ENCODE measurements around the gene CLCNKA. TPM values are rescaled to one million over a fixed set of nuclear protein-coding genes. Genes with fewer than 3 reads are reported as not detected.
"Not testable (repeated sequence)": the region's sequence is repeated elsewhere in the genome, so short reads cannot be mapped to it uniquely, and the experiment has no call there.

The CLCNKA gene
- not detected for total RNA-seq
- 0.09 TPM for polyA plus RNA-seq

GRCh38 chr1:16021681-16022080 lies at the start of gene CLCNKA:
CLCNKA (plus strand) TSS chr1:16022036; CDS start chr1:16022620, 584 bp downstream.
- Histone ChIP-seq H3K4me1 (ENCODE audit: insufficient read depth) (no peaks in the 10 kb centered on the region), H3K27ac (ENCODE audit: low read depth) (no peak within 1 kb of the TSS), H3K4me3 (ENCODE audit: low read depth, low read length) (no peak within 1 kb of the TSS), H3K36me3 (ENCODE audit: insufficient read depth) (no peaks in the 10 kb centered on the region)
- 63% methylated on average over 6 of the region's 6 CpGs for WGBS
- DNase-seq (ENCODE audit: extremely low spot score) = no peak

GRCh38 chr1:15972409-15972808 lies 49.4 kb upstream of the CLCNKA start:
- DNase-seq (ENCODE audit: extremely low spot score) = no peak
- H3K36me3 ChIP-seq (ENCODE audit: insufficient read depth) = peaks cover 2% of the 10 kb centered on the region
- H3K4me1 ChIP-seq (ENCODE audit: insufficient read depth) = no peaks in the 10 kb centered on the region
- WGBS = 88% methylated on average over 1 of the region's 1 CpG
- H3K27ac ChIP-seq (ENCODE audit: low read depth) = no peak overlapping the region
- no peak overlapping the region for H3K4me3 ChIP-seq (ENCODE audit: low read depth, low read length)

- 94% methylated on average over 4 of the region's 4 CpGs for WGBS
- no peak for DNase-seq (ENCODE audit: extremely low spot score)
- Histone ChIP-seq H3K4me1 (ENCODE audit: insufficient read depth) (no peaks in the 10 kb centered on the region), H3K36me3 (ENCODE audit: insufficient read depth) (peaks cover 2% of the 10 kb centered on the region), H3K4me3 (ENCODE audit: low read depth, low read length) (no peak overlapping the region), H3K27ac (ENCODE audit: low read depth) (no peak overlapping the region)
Measured at GRCh38 chr1:15973772-15974171, 48.1 kb upstream of the CLCNKA start.

- no peak for DNase-seq (ENCODE audit: extremely low spot score)
- H3K27ac ChIP-seq (ENCODE audit: low read depth) = no peak overlapping the region
- H3K4me3 ChIP-seq (ENCODE audit: low read depth, low read length) = peak overlapping the region; percentile 83
- H3K4me1 ChIP-seq (ENCODE audit: insufficient read depth) = no peaks in the 10 kb centered on the region
- no peaks in the 10 kb centered on the region for H3K36me3 ChIP-seq (ENCODE audit: insufficient read depth)
- WGBS = 47% methylated on average over 9 of the region's 9 CpGs
Measured at GRCh38 chr1:15974855-15975254, 47.0 kb upstream of the CLCNKA start.

GRCh38 chr1:15975358-15975804 lies 46.5 kb upstream of the CLCNKA start:
- WGBS = 1% methylated on average over 47 of the region's 47 CpGs
- no peak for DNase-seq (ENCODE audit: extremely low spot score)
- H3K36me3 ChIP-seq (ENCODE audit: insufficient read depth) = no peaks in the 10 kb centered on the region
- H3K27ac ChIP-seq (ENCODE audit: low read depth) = no peak overlapping the region
- H3K4me3 ChIP-seq (ENCODE audit: low read depth, low read length) = peak overlapping the region; percentile 83
- no peaks in the 10 kb centered on the region for H3K4me1 ChIP-seq (ENCODE audit: insufficient read depth)

- WGBS = 8% methylated on average over 47 of the region's 47 CpGs
- H3K36me3 ChIP-seq (ENCODE audit: insufficient read depth) = no peaks in the 10 kb centered on the region
- no peaks in the 10 kb centered on the region for H3K4me1 ChIP-seq (ENCODE audit: insufficient read depth)
- H3K27ac ChIP-seq (ENCODE audit: low read depth) = peak within 1 kb of the TSS; percentile 53
- H3K4me3 ChIP-seq (ENCODE audit: low read depth, low read length) = peak within 1 kb of the TSS; percentile 83
- peak; percentile 79 for DNase-seq (ENCODE audit: extremely low spot score)
Measured at GRCh38 chr1:15975805-15976680, 45.8 kb upstream of the CLCNKA start, which contains the start of gene ZBTB17. ZBTB17 (minus strand) TSS chr1:15976101; CDS start chr1:15948495, 27,606 bp downstream.

GRCh38 chr1:15977947-15978346 lies 43.9 kb upstream of the CLCNKA start:
- 93% methylated on average over 4 of the region's 4 CpGs for WGBS
- H3K27ac ChIP-seq (ENCODE audit: low read depth) = not testable (repeated sequence)

GRCh38 chr1:15981679-15982078 lies 40.2 kb upstream of the CLCNKA start:
- H3K27ac ChIP-seq (ENCODE audit: low read depth) = no peak overlapping the region
- WGBS = 80% methylated on average over 3 of the region's 3 CpGs
- no peak for DNase-seq (ENCODE audit: extremely low spot score)

More at GRCh38 chr1:15977947-15978346, 43.9 kb upstream of the CLCNKA start:
- not testable (repeated sequence) for H3K4me3 ChIP-seq (ENCODE audit: low read depth, low read length); DNase-seq (ENCODE audit: extremely low spot score); H3K36me3 ChIP-seq (ENCODE audit: insufficient read depth); H3K4me1 ChIP-seq (ENCODE audit: insufficient read depth)

GRCh38 chr1:15983275-15983674 lies 38.6 kb upstream of the CLCNKA start:
- WGBS = 23% methylated on average over 1 of the region's 1 CpG
- H3K27ac ChIP-seq (ENCODE audit: low read depth) = no peak overlapping the region
- DNase-seq (ENCODE audit: extremely low spot score) = no peak
- no peaks in the 10 kb centered on the region for H3K4me1 ChIP-seq (ENCODE audit: insufficient read depth)
- no peaks in the 10 kb centered on the region for H3K36me3 ChIP-seq (ENCODE audit: insufficient read depth)
- no peak overlapping the region for H3K4me3 ChIP-seq (ENCODE audit: low read depth, low read length)

More at GRCh38 chr1:15981679-15982078, 40.2 kb upstream of the CLCNKA start:
- no peak overlapping the region for H3K4me3 ChIP-seq (ENCODE audit: low read depth, low read length)
- H3K36me3 ChIP-seq (ENCODE audit: insufficient read depth) = no peaks in the 10 kb centered on the region
- H3K4me1 ChIP-seq (ENCODE audit: insufficient read depth) = no peaks in the 10 kb centered on the region

GRCh38 chr1:15985611-15986297 lies 36.1 kb upstream of the CLCNKA start:
- DNase-seq (ENCODE audit: extremely low spot score) = no peak
- Histone ChIP-seq H3K4me3 (ENCODE audit: low read depth, low read length) (no peak overlapping the region), H3K36me3 (ENCODE audit: insufficient read depth) (no peaks in the 10 kb centered on the region), H3K4me1 (ENCODE audit: insufficient read depth) (no peaks in the 10 kb centered on the region), H3K27ac (ENCODE audit: low read depth) (no peak overlapping the region)
- WGBS = 63% methylated on average over 5 of the region's 5 CpGs

- no peaks in the 10 kb centered on the region for H3K36me3 ChIP-seq (ENCODE audit: insufficient read depth)
- 84% methylated on average over 13 of the region's 13 CpGs for WGBS
- no peak overlapping the region for H3K4me3 ChIP-seq (ENCODE audit: low read depth, low read length)
- DNase-seq (ENCODE audit: extremely low spot score) = no peak
- H3K4me1 ChIP-seq (ENCODE audit: insufficient read depth) = no peaks in the 10 kb centered on the region
- no peak overlapping the region for H3K27ac ChIP-seq (ENCODE audit: low read depth)
Measured at GRCh38 chr1:15988856-15989736, 32.7 kb upstream of the CLCNKA start.

GRCh38 chr1:15989776-15990175 lies 32.1 kb upstream of the CLCNKA start:
- no peak overlapping the region for H3K4me3 ChIP-seq (ENCODE audit: low read depth, low read length)
- no peaks in the 10 kb centered on the region for H3K4me1 ChIP-seq (ENCODE audit: insufficient read depth)
- DNase-seq (ENCODE audit: extremely low spot score) = no peak
- no peak overlapping the region for H3K27ac ChIP-seq (ENCODE audit: low read depth)
- 67% methylated on average over 9 of the region's 9 CpGs for WGBS
- H3K36me3 ChIP-seq (ENCODE audit: insufficient read depth) = no peaks in the 10 kb centered on the region

Measured in urinary bladder (tissue), 4 donors.